ENCODE data around the gene ABHD5.
"Not testable (repeated sequence)": the region's sequence is repeated elsewhere in the genome, so short reads cannot be mapped to it uniquely, and the experiment has no call there.

The ABHD5 gene

GRCh38 chr3:43690400-43691119, at the start of gene ABHD5:
ABHD5 (plus strand) TSS chr3:43690938; CDS start chr3:43690993, 55 bp downstream.
- peak; percentile 90 for DNase-seq (ENCODE audit: low read depth)

DNA sequence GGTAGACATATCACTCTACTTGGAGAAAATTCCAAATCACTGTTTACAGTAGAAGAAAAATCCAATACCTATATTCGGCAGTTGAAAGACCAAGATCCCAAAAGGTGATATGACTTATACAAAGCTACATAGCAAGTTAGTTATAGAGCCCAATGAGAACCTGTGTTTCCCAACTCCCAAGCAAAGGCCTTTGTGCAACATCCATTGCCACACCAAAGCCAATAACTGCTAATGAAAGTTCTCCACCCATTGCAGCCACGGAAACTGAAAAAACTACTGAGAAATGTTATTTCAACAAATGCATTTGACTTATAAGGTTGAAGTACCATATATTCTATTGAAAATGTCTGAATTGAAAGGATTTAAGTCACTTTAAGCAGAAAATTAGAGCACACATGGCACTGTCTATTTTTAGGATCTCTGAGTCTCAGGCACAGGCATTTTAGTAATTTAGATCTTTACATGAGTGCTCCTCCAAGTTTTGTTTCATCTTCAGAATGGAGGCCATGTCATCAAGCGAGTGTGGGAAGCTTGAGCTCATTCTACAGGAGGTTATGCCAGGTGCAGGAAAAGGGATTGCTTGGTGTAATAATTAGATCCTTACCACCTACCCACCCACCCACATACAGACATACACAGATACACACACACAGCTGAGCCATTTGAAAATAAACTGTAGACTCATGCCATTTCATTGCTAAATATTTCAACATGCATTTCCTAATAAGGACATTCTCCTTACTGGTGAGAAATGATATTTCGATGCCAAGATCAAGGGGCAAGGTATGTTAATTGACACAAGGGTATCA, 49.2 kb upstream of the ABHD5 start:
- DNase-seq (ENCODE audit: low read depth), result no peak

DNA sequence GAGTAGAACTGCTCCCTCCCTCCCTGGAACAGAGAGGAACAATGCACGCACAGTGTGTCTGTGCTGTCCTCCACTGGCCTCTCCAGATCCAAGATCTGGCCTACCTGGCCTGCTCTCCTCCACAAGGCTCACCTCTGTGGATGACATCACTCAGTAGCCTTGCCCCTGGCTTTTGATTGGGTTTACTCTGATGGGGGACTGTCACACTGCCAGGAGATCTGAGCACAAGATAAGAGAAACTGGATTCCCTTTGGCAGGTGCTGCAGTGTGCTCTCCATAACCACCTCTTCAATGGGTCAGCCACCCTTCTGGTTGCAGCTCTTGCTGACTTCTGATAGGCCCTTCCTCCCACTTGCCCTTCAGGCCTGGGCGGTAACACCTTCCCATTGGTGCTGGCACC, 46.3 kb upstream of the ABHD5 start:
- DNase-seq (ENCODE audit: low read depth), result no peak

- no peak for DNase-seq (ENCODE audit: low read depth)
Measured at GRCh38 chr3:43647331-43648166, 43.2 kb upstream of the ABHD5 start.

DNA sequence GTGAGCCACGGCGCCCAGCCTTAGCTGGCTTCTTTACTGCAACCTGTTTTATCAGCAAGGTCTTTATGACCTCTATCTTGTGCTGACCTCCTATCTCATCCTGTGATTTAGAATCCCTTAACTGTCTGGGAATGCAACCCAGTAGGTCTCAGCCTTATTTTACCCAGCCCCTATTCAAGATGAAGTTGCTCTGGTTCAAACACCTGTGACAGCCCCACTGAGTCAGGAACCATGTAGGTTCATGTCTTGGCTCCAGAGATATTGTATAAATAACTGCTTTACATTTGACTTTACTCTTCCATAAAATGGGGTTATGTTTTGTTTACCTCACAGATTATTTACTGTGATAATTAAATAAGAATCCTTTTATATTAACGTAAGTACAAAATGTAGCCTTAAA, 41.8 kb upstream of the ABHD5 start:
- no peak for DNase-seq (ENCODE audit: low read depth)

GRCh38 chr3:43649365-43649968, 41.3 kb upstream of the ABHD5 start:
- DNase-seq (ENCODE audit: low read depth), result no peak

DNA sequence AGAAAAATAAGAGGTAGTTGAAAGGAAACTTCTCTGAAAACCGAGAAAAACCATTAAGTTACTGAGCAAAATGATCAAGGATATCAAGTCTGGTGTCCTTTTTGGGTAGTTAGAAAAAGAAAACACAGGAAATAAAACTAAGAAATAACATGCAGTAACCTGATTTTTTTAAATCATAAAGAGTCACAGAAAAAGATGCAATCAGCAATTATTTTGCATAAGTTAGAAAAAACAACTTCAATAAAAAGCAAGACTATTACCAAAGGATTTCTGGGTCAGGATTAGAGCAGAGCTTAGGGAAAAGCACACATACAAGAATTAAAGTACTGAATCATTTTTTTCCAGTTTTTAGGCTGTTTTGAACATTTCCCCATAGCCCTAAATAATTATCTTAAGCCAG, 40.4 kb upstream of the ABHD5 start:
- no peak for DNase-seq (ENCODE audit: low read depth)

DNA sequence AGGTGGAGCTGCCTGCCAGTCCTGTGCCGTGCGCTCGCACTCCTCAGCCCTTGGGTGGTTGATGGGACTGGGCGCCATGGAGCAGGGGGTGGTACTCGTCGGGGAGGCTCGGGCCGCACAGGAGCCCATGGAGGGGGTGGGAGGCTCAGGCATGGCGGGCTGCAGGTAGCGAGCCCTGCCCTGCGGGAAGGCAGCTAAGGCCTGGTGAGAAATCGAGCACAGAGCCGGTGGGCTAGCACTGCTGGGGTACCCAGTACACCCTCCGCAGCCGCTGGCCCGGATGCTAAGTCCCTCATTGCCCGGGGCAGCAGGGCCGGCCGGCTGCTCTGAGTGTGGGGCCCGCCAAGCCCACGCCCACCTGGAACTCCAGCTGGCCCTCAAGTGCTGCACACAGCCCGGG, 34.3 kb upstream of the ABHD5 start:
- DNase-seq (ENCODE audit: low read depth), result not testable (repeated sequence)

DNA sequence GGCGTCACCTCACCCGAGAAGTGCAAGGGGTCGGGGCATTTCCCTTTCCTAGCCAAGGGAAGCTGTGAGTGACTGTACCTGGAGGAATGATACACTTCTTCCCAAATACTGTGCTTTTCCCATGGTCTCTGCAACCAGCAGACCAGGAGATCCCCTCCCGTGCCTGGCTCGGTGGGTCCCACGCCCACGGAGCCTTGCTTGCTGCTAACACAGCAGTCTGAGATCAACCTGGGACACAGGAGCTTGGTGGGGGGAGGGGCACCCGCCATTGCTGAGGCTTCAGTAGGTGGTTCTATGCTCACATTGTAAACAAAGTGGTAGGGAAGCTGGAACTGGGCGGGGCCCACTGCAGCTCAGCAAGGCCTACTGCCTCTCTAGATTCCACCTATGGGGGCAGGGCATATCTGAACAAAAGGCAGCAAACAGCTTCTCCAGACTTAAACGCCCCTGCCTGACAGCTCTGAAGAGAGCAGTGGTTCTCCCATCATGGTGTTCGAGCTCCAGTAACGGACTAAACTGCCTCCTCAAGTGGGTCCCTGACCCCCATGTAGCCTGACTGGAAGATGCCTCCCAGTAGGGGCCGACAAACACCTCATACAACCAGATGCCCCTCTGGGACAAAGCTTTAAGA, 31.4 kb upstream of the ABHD5 start:
- DNase-seq (ENCODE audit: low read depth), result no peak

GRCh38 chr3:43661376-43661775, 29.4 kb upstream of the ABHD5 start:
- DNase-seq (ENCODE audit: low read depth), result not testable (repeated sequence)

GRCh38 chr3:43665011-43665410, 25.7 kb upstream of the ABHD5 start:
- not testable (repeated sequence) for DNase-seq (ENCODE audit: low read depth)

DNA sequence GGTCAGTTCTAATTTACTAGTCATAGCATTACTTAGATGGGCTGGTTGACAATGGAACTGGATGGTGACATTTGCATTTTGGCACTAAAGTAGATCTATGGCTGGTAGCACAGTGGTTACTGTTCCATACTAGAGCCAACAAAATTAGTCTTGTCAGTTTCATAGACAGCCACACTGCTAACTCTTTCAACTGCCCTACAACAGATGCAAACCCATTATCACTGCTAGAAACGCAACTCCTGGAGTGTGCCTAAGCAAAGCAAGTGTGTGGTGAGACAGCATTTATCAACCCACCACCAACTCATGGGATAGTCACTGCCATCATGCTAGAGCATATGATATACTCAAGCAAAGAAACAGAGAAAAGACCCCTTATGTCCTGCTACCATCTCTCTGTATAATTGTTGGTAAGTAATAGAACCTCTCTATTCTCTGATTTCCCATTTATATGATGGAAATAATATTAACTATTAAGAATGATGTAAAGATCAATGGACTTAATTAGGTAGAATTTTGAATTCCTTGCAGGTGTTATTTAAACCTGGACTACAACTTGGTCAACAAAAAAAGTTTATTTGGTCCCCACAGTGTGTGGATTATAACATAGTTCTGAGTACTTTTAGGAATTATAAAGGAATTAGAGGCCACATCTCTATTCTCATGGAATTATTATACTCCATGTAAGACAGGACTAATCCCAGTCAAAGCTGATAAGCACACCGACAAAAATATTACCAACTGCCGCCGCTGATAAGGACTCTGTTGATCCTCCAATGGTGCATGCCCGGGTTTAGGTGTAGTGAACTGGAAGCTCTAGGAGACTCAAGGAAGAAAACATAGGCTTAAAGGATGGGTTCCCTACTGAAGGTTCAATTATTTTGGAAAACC, 19.9 kb upstream of the ABHD5 start:
- DNase-seq (ENCODE audit: low read depth), result no peak

- no peak for DNase-seq (ENCODE audit: low read depth)
Measured at GRCh38 chr3:43674345-43675085, 16.2 kb upstream of the ABHD5 start.

GRCh38 chr3:43675593-43675992, 15.1 kb upstream of the ABHD5 start:
- no peak for DNase-seq (ENCODE audit: low read depth)

DNA sequence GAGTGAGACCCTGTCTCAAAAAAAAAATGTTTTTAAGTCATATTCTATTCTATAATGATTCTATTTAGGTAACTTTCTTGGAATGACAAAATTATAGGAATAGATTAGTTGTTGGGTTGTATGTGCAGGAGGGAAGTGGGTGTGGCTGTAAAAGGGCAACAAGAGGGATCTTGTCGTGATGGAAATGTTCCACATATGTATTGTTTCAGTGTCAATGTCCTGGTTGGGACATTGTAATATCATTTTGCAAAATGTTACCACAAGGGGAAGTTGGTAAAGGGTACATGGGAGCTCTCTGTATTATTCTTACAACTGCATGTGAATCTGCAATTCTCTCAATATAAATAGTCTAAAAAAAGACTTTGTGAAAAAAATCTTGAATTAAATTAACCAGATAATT, 14.3 kb upstream of the ABHD5 start:
- no peak for DNase-seq (ENCODE audit: low read depth)

DNA sequence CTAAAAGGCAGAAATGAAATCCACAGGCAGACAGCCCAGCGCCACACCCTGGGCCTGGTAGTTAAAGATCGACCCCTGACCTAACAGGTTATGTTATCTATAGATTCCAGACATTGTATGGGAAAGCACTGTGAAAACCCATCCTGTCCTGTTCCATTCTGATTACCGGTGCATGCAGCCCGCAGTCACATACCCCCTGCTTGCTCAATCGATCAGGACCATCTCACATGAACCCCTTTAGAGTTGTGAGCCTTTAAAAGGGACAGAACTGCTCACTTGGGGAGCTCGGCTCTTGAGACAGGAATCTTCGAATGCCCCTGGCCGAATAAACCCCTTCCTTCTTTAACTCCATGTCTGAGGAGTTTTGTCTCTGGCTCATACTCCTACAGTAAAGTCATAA, 12.4 kb upstream of the ABHD5 start:
- DNase-seq (ENCODE audit: low read depth), result not testable (repeated sequence)

- not testable (repeated sequence) for DNase-seq (ENCODE audit: low read depth)
Measured at GRCh38 chr3:43678887-43679449, 11.8 kb upstream of the ABHD5 start.

GRCh38 chr3:43680857-43681256, 9.9 kb upstream of the ABHD5 start:
- not testable (repeated sequence) for DNase-seq (ENCODE audit: low read depth)

- DNase-seq (ENCODE audit: low read depth), result no peak
Measured at GRCh38 chr3:43684944-43685343, 5.8 kb upstream of the ABHD5 start.

- DNase-seq (ENCODE audit: low read depth), result no peak
Measured at GRCh38 chr3:43685921-43686320, 4.8 kb upstream of the ABHD5 start.
